HepG2 (cell line): Measurements from ENCODE around the gene POFUT2. TPM values are rescaled to one million over a fixed set of nuclear protein-coding genes. Genes with fewer than 3 reads are reported as not detected.
A peak's percentile ranks its signal among the peaks of the same experiment; 100 is the strongest.

ENCODE experiments used
- GTF2F1 ChIP-seq: fragments of 150-350 bp; IDR thresholded peaks from 2 replicates; pipeline ENCODE4 v1.6.1; 2014; ENCODE audit warnings: low read length
- PHB2 ChIP-seq: fragments of 450-650 bp; IDR thresholded peaks from 2 replicates; pipeline ENCODE4 v1.6.1; 2018; ENCODE audit not compliant: partially characterized antibody
- PITX1 ChIP-seq: sonication (generic); formaldehyde crosslinking; IDR thresholded peaks from 2 replicates; pipeline ENCODE4 v1.5.1; 2020; ENCODE audit warnings: mild to moderate bottlenecking, missing genetic modification reagents
- SNAI1 ChIP-seq: sonication (generic); formaldehyde crosslinking; IDR thresholded peaks from 2 replicates; pipeline ENCODE4 v1.5.0; 2020; ENCODE audit warnings: mild to moderate bottlenecking, missing genetic modification reagents, borderline replicate concordance
- SSRP1 ChIP-seq: IDR thresholded peaks from 2 replicates; pipeline ENCODE4 v1.6.1; 2016; ENCODE audit warnings: control low read depth
- TP53 ChIP-seq: sonication (generic); formaldehyde crosslinking; conservative IDR thresholded peaks from 2 replicates; pipeline ENCODE4 v1.4.0; 2020; ENCODE audit warnings: missing genetic modification reagents
- ZBTB4 ChIP-seq: sonication (generic); formaldehyde crosslinking; IDR thresholded peaks from 2 replicates; pipeline ENCODE4 v1.4.0; 2020; ENCODE audit warnings: missing genetic modification reagents, mild to moderate bottlenecking, borderline replicate concordance
- ZBTB42 ChIP-seq: sonication (generic); formaldehyde crosslinking; IDR thresholded peaks from 2 replicates; pipeline ENCODE4 v1.5.0; 2020; ENCODE audit warnings: mild to moderate bottlenecking, missing genetic modification reagents
- ZNF207 ChIP-seq: fragments of 450-650 bp; IDR thresholded peaks from 2 replicates; pipeline ENCODE4 v1.6.1; 2016; ENCODE audit warnings: antibody characterized with exemption, borderline replicate concordance
- ZNF280D ChIP-seq: sonication (generic); formaldehyde crosslinking; IDR thresholded peaks from 2 replicates; pipeline ENCODE4 v1.5.1; 2020; ENCODE audit warnings: mild to moderate bottlenecking, missing genetic modification reagents
- ZNF468 ChIP-seq: sonication (generic); formaldehyde crosslinking; IDR thresholded peaks from 2 replicates; pipeline ENCODE4 v1.8.0; 2022; ENCODE audit warnings: mild to moderate bottlenecking, moderate library complexity, missing genetic modification reagents
- ZNF724P ChIP-seq: sonication (generic); formaldehyde crosslinking; IDR thresholded peaks from 2 replicates; pipeline ENCODE4 v1.8.0; 2022; ENCODE audit warnings: missing genetic modification reagents, borderline replicate concordance
- ZNF75D ChIP-seq: sonication (generic); formaldehyde crosslinking; IDR thresholded peaks from 2 replicates; pipeline ENCODE4 v1.8.1; 2023; ENCODE audit warnings: missing genetic modification reagents, mild to moderate bottlenecking, borderline replicate concordance
- ZNF788 ChIP-seq: sonication (generic); formaldehyde crosslinking; IDR thresholded peaks from 2 replicates; pipeline ENCODE4 v1.5.0; 2020; ENCODE audit warnings: mild to moderate bottlenecking, missing genetic modification reagents, borderline replicate concordance
- polyA plus RNA-seq, 8 experiments: library from polyadenylated mRNA; depleted of rRNA in 3 of 8; stranded (reverse) in 7 of 8; unstranded in 1 of 8; fragments of >200 nt; fragmentation: Illumina TruSeq in 4 of 8; extraction: Trizol in 4 of 8; gene quantifications; 2 replicates each; pipeline versions ENCODE4 v1.2.1 to v1.2.3, GENCODE V29; 2011 to 2016; ENCODE audit warnings: low read depth in 4 of 8, missing spikeins in 1 of 8, mixed read lengths in 1 of 8; ENCODE audit not compliant: insufficient read depth in 1 of 8
- total RNA-seq, 5 experiments: library from RNA; depleted of rRNA; stranded (reverse); fragments of >200 nt; fragmentation: Illumina TruSeq; extraction: Trizol; gene quantifications; 2 replicates each; pipeline ENCODE4 v1.2.3, GENCODE V29; 2016; ENCODE audit warnings: low read depth in 1 of 5

The POFUT2 gene
- total and polyA plus RNA-seq, 2 of the 13 experiments (the other 11 are each of a cell fraction or from before 2014, with no cell fraction given): 22.8 to 24.0 TPM

GRCh38 chr21:45332415-45332814, 44.7 kb upstream of the POFUT2 start (continued):
- TF ChIP-seq ZNF468 (CRISPR knock-in tag): no peak
- TF ChIP-seq ZNF207: 0 out of 2 replicates have a peak, but pooled peaks have one; percentile 38
- TF ChIP-seq PHB2: no peak
- no peak for TF ChIP-seq PITX1
- no peak for TF ChIP-seq TP53 (CRISPR knock-in tag)
- no peak for TF ChIP-seq ZNF724P (CRISPR knock-in tag)
- no peak for TF ChIP-seq ZBTB42 (CRISPR knock-in tag)
- TF ChIP-seq ZNF280D (CRISPR knock-in tag): no peak
- no peak for TF ChIP-seq SSRP1 (CRISPR knock-in tag)
- TF ChIP-seq ZNF788 (CRISPR knock-in tag): no peak
- no peak for TF ChIP-seq GTF2F1
- no peak for TF ChIP-seq ZNF75D (CRISPR knock-in tag)
- no peak for TF ChIP-seq SNAI1 (CRISPR knock-in tag)
- TF ChIP-seq ZBTB4: no peak
- TF ChIP-seq, all 625 proteins: peak for 7
